OCI-LY7 (cell line): ENCODE measurements around the gene RASAL2. TPM values are rescaled to one million over a fixed set of nuclear protein-coding genes. Genes with fewer than 3 reads are reported as not detected.

ENCODE experiments used
- BruUV-seq: library from RNA; stranded (reverse); fragments of 400-500 nt; replicated peaks from 2 replicates; lab custom pipeline; 2021; lab: Mats Ljungman, UMichigan
- CTCF ChIA-PET: fragments of 300-600 bp; sonication (Branson Sonifier 250); formaldehyde crosslinking; loops from one replicate; lab custom pipeline; 2022; ENCODE audit warnings: antibody characterized with exemption; ENCODE audit not compliant: unreplicated experiment; lab: Charles Lee
- POLR2A ChIA-PET: fragments of 300-600 bp; sonication (Branson Sonifier 250); formaldehyde crosslinking; loops from one replicate; lab custom pipeline; 2022; ENCODE audit warnings: antibody characterized with exemption; lab: Charles Lee
- DNase-seq: peaks from one replicate; pipeline ENCODE4 v3.0.0-alpha.2; 2015; ENCODE audit warnings: low spot score
- H2AFZ ChIP-seq: fragments of 200-600 bp; sonication (generic), shearing (Covaris generic); 2 replicates; pipeline ENCODE4 v1.6.1; 2014; ENCODE audit warnings: mild to moderate bottlenecking, antibody characterized with exemption, low read length, moderate library complexity
- H3K27ac ChIP-seq: fragments of 200-600 bp; sonication (generic); 2 replicates; pipeline ENCODE4 v1.5.1; 2014; ENCODE audit warnings: mixed run types, low read depth, mild to moderate bottlenecking, moderate library complexity, low read length, inconsistent platforms; ENCODE audit not compliant: poor library complexity, severe bottlenecking
- H3K36me3 ChIP-seq: fragments of 200-600 bp; sonication (generic); 2 replicates; pipeline ENCODE4 v1.6.1; 2014; ENCODE audit warnings: mild to moderate bottlenecking, antibody characterized with exemption, low read length, moderate library complexity, mixed read lengths; ENCODE audit not compliant: insufficient read depth
- H3K4me1 ChIP-seq: fragments of 200-600 bp; sonication (generic); 2 replicates; pipeline ENCODE4 v1.5.1; 2014; ENCODE audit warnings: mild to moderate bottlenecking, low read length; ENCODE audit not compliant: insufficient read depth, poor library complexity, severe bottlenecking
- H3K4me2 ChIP-seq: fragments of 200-600 bp; sonication (generic); 2 replicates; pipeline ENCODE4 v1.6.1; 2014; ENCODE audit warnings: mild to moderate bottlenecking, low read length
- H3K4me3 ChIP-seq: fragments of 200-600 bp; sonication (generic); 2 replicates; pipeline ENCODE4 v1.5.1; 2014; ENCODE audit warnings: mild to moderate bottlenecking, low read depth, low read length; ENCODE audit not compliant: poor library complexity, severe bottlenecking
- H3K79me2 ChIP-seq: fragments of 200-600 bp; sonication (generic); 2 replicates; pipeline ENCODE4 v1.6.1; 2016; ENCODE audit warnings: low read depth, mild to moderate bottlenecking, low read length, moderate library complexity, mixed read lengths; ENCODE audit not compliant: insufficient read depth
- H3K9me2 ChIP-seq: fragments of 200-600 bp; sonication (generic); 2 replicates; pipeline ENCODE4 v1.6.1; 2016; ENCODE audit warnings: mild to moderate bottlenecking, low read length, mixed read lengths; ENCODE audit not compliant: insufficient read depth
- H3K9me3 ChIP-seq: fragments of 200-600 bp; sonication (generic); 2 replicates; pipeline ENCODE4 v1.6.1; 2014; ENCODE audit warnings: mild to moderate bottlenecking, mixed run types, low read length, mixed read lengths
- H4K20me1 ChIP-seq: fragments of 200-600 bp; sonication (generic); 2 replicates; pipeline ENCODE4 v1.6.1; 2014; ENCODE audit warnings: mild to moderate bottlenecking, antibody characterized with exemption, low read length, moderate library complexity, mixed read lengths; ENCODE audit not compliant: insufficient read depth
- EZH2phosphoT487 ChIP-seq: fragments of 200-600 bp; sonication (generic); IDR thresholded peaks from 2 replicates; pipeline ENCODE4 v1.6.1; 2018; ENCODE audit warnings: low read depth, borderline replicate concordance, mild to moderate bottlenecking, mixed run types, antibody characterized with exemption, low read length, moderate library complexity, mixed read lengths
- intact Hi-C: fragments of 100-400 bp; cut with micrococcal nuclease; formaldehyde crosslinking; loops from one replicate; pipeline ENCODE4 v1.10.0; 2022; ENCODE audit not compliant: unreplicated experiment
- total RNA-seq, 2 experiments: library from RNA; depleted of rRNA in 1 of 2; stranded (reverse); fragments of >200 nt in 1 of 2; shearing (Covaris generic) in 1 of 2; gene quantifications; 2 replicates each; pipeline ENCODE4 v1.2.3, GENCODE V29; 2014 to 2022
- TF ChIP-seq, protein P1 (sequence below): fragments of 200-600 bp; sonication (generic); conservative IDR thresholded peaks from 2 replicates; pipeline ENCODE4 v1.5.1; 2014; ENCODE audit warnings: mild to moderate bottlenecking, antibody characterized with exemption, low read length, moderate library complexity, mixed read lengths

Gene RASAL2
- total RNA-seq, 2 experiments from 2014 or later: 0.09 to 0.27 TPM

- DNase-seq: no peak
- Histone ChIP-seq H3K79me2 (no peaks in the 10 kb centered on the region), H4K20me1 (no peaks in the 10 kb centered on the region), H2AFZ (no peak overlapping the region), H3K4me1 (no peaks in the 10 kb centered on the region), H3K4me2 (no peak overlapping the region), H3K9me2 (no peaks in the 10 kb centered on the region), H3K4me3 (no peak overlapping the region), H3K36me3 (no peaks in the 10 kb centered on the region), H3K9me3 (no peaks in the 10 kb centered on the region), H3K27ac (no peak overlapping the region)
- POLR2A ChIA-PET: no interaction called here
- BruUV-seq: no TSS peak
- TF ChIP-seq EZH2phosphoT487: no peak
- TF ChIP-seq, protein P1, sequence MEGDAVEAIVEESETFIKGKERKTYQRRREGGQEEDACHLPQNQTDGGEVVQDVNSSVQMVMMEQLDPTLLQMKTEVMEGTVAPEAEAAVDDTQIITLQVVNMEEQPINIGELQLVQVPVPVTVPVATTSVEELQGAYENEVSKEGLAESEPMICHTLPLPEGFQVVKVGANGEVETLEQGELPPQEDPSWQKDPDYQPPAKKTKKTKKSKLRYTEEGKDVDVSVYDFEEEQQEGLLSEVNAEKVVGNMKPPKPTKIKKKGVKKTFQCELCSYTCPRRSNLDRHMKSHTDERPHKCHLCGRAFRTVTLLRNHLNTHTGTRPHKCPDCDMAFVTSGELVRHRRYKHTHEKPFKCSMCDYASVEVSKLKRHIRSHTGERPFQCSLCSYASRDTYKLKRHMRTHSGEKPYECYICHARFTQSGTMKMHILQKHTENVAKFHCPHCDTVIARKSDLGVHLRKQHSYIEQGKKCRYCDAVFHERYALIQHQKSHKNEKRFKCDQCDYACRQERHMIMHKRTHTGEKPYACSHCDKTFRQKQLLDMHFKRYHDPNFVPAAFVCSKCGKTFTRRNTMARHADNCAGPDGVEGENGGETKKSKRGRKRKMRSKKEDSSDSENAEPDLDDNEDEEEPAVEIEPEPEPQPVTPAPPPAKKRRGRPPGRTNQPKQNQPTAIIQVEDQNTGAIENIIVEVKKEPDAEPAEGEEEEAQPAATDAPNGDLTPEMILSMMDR: no peak
- CTCF ChIA-PET: no interaction called here
- intact Hi-C loops: no loop called here
Measured at GRCh38 chr1:178486100-178487069, 392.5 kb downstream of the RASAL2 start.

GRCh38 chr1:178487070-178487615, 393.2 kb downstream of the RASAL2 start:
- BruUV-seq: no TSS peak
- Histone ChIP-seq H3K27ac (no peak overlapping the region), H3K4me1 (no peaks in the 10 kb centered on the region), H2AFZ (no peak overlapping the region), H3K4me3 (no peak overlapping the region), H3K4me2 (no peak overlapping the region), H3K9me2 (no peaks in the 10 kb centered on the region), H4K20me1 (no peaks in the 10 kb centered on the region), H3K79me2 (no peaks in the 10 kb centered on the region), H3K36me3 (no peaks in the 10 kb centered on the region), H3K9me3 (no peaks in the 10 kb centered on the region)
- DNase-seq: no peak
- CTCF ChIA-PET: no interaction called here
- POLR2A ChIA-PET: no interaction called here
- TF ChIP-seq, protein P1: no peak
- no peak for TF ChIP-seq EZH2phosphoT487
- intact Hi-C loops: no loop called here

- Histone ChIP-seq H3K27ac (no peak overlapping the region), H3K4me3 (no peak overlapping the region), H3K9me2 (no peaks in the 10 kb centered on the region), H2AFZ (no peak overlapping the region), H4K20me1 (no peaks in the 10 kb centered on the region), H3K9me3 (no peaks in the 10 kb centered on the region), H3K79me2 (no peaks in the 10 kb centered on the region), H3K36me3 (no peaks in the 10 kb centered on the region), H3K4me2 (no peak overlapping the region), H3K4me1 (no peaks in the 10 kb centered on the region)
- TF ChIP-seq, protein P1: no peak
- TF ChIP-seq EZH2phosphoT487: no peak
- ChIA-PET CTCF (no interaction called here), POLR2A (interaction anchor here (0.7 kb wide), 1 partner anchor 575 kb away, joined by 4 read pairs; no protein-coding TSS in a partner anchor)
- BruUV-seq: no TSS peak
- intact Hi-C loops: no loop called here
- DNase-seq: no peak
Measured at GRCh38 chr1:178488393-178488792, 394.5 kb downstream of the RASAL2 start.
